H1 (cell line): ENCODE results near the gene AUH. TPM values are rescaled to one million over a fixed set of nuclear protein-coding genes. Genes with fewer than 3 reads are reported as not detected.

Source experiments
- CTCF ChIA-PET: fragments of 300-600 bp; sonication (Branson Sonifier 250); formaldehyde crosslinking; loops from one replicate; lab custom pipeline; 2021; ENCODE audit not compliant: partially characterized antibody; lab: Charles Lee
- POLR2A ChIA-PET: fragments of 300-600 bp; sonication (Branson Sonifier 250); formaldehyde crosslinking; loops from one replicate; lab custom pipeline; 2021; ENCODE audit warnings: inconsistent platforms; ENCODE audit not compliant: partially characterized antibody; lab: Charles Lee
- DNase-seq, 2 experiments: peaks; one replicate each; pipeline versions ENCODE4 v3.0.0 to v3.0.0-alpha.2; 2010 to 2022; ENCODE audit warnings: low spot score in 2 of 2, low read depth in 1 of 2, mixed read lengths in 1 of 2
- FAIRE-seq: peaks from 2 replicates; lab custom pipeline; 2011; peaks lifted over from hg19 to GRCh38; lab: Jason Lieb, UNC
- H2AFZ ChIP-seq: 2 replicates; pipeline ENCODE4 v1.8.1; 2012; ENCODE audit warnings: low read length, inconsistent platforms
- H2AK5ac ChIP-seq: 2 replicates; pipeline ENCODE4 v1.6.1; 2013; ENCODE audit warnings: low read depth, low read length
- H2BK120ac ChIP-seq: replicated peaks from 2 replicates; pipeline ENCODE3; 2013; ENCODE audit warnings: low read depth, low read length, inconsistent platforms
- H2BK12ac ChIP-seq: 2 replicates; pipeline ENCODE4 v1.6.1; 2013; ENCODE audit warnings: low read depth, low read length
- H2BK15ac ChIP-seq: 2 replicates; pipeline ENCODE4 v1.6.1; 2013; ENCODE audit warnings: low read length
- H2BK20ac ChIP-seq: 2 replicates; pipeline ENCODE4 v1.6.1; 2013; ENCODE audit warnings: low read length
- H2BK5ac ChIP-seq: 2 replicates; pipeline ENCODE4 v1.6.1; 2013; ENCODE audit warnings: low read depth, low read length
- H3K14ac ChIP-seq: 2 replicates; pipeline ENCODE4 v1.6.1; 2013; ENCODE audit warnings: inconsistent platforms; ENCODE audit not compliant: insufficient read length
- H3K18ac ChIP-seq: 2 replicates; pipeline ENCODE4 v1.6.1; 2013; ENCODE audit warnings: low read length; ENCODE audit errors: extremely low read depth
- H3K23ac ChIP-seq: 2 replicates; pipeline ENCODE4 v1.6.1; 2013; ENCODE audit warnings: inconsistent platforms; ENCODE audit not compliant: insufficient read length
- H3K23me2 ChIP-seq: 2 replicates; pipeline ENCODE4 v1.6.1; 2013; ENCODE audit warnings: low read depth, low read length
- H3K27ac ChIP-seq: 2 replicates; pipeline ENCODE4 v1.6.1; 2011; ENCODE audit warnings: low read depth, low read length, inconsistent platforms
- H3K27me3 ChIP-seq, 4 experiments: replicated peaks in 1 of 4; 1 replicate in 1 of 4; 2 replicates in 3 of 4; pipeline versions ENCODE4 v1.6.1 to v1.8.1; 2011 to 2013; ENCODE audit warnings: low read length in 3 of 4, mild to moderate bottlenecking in 3 of 4, inconsistent platforms in 2 of 4, mixed read lengths in 2 of 4, moderate library complexity in 1 of 4; ENCODE audit not compliant: control insufficient read depth in 3 of 4, insufficient read depth in 3 of 4; ENCODE audit errors: extremely low read depth in 1 of 4
- H3K36me3 ChIP-seq, 4 experiments: 2 replicates each; pipeline versions ENCODE4 v1.6.1 to v1.8.1; 2011 to 2013; ENCODE audit warnings: mild to moderate bottlenecking in 4 of 4, low read length in 3 of 4, moderate library complexity in 2 of 4, control low read depth in 1 of 4, inconsistent platforms in 1 of 4; ENCODE audit not compliant: insufficient read depth in 4 of 4, control insufficient read depth in 2 of 4
- H3K4ac ChIP-seq: replicated peaks from 2 replicates; pipeline ENCODE3; 2013; ENCODE audit warnings: low read length, low read depth, mixed read lengths, inconsistent platforms; ENCODE audit not compliant: insufficient read length
- H3K4me1 ChIP-seq, 4 experiments: replicated peaks in 1 of 4; 1 replicate in 1 of 4; 2 replicates in 3 of 4; pipeline versions ENCODE4 v1.6.1 to v1.8.1; 2011 to 2013; ENCODE audit warnings: low read length in 3 of 4, inconsistent platforms in 2 of 4, mixed read lengths in 1 of 4; ENCODE audit not compliant: insufficient read depth in 4 of 4, control insufficient read depth in 3 of 4
- H3K4me2 ChIP-seq, 2 experiments: 2 replicates each; pipeline versions ENCODE4 v1.6.1 to v1.8.1; 2011 to 2013; ENCODE audit warnings: low read depth in 2 of 2, low read length in 2 of 2, control low read depth in 1 of 2, inconsistent platforms in 1 of 2, mild to moderate bottlenecking in 1 of 2; ENCODE audit not compliant: insufficient read depth in 1 of 2
- H3K4me3 ChIP-seq, 4 experiments: fragments of 200-600, 300-600 bp in 1 of 4; sonication (generic), shearing (Covaris generic), sonication (Bioruptor Twin) in 1 of 4; 2 replicates each; pipeline versions ENCODE4 v1.5.1 to v1.8.1; 2011 to 2016; ENCODE audit warnings: low read length in 4 of 4, low read depth in 3 of 4, control low read depth in 2 of 4, inconsistent platforms in 2 of 4, mild to moderate bottlenecking in 2 of 4, mixed read lengths in 1 of 4, moderate library complexity in 1 of 4; ENCODE audit not compliant: insufficient read depth in 2 of 4; ENCODE audit errors: extremely low read depth in 1 of 4
- H3K56ac ChIP-seq: replicated peaks from 2 replicates; pipeline ENCODE3; 2013; ENCODE audit warnings: low read depth, mild to moderate bottlenecking, mixed read lengths, low read length, inconsistent platforms; ENCODE audit not compliant: insufficient read length
- H3K79me1 ChIP-seq: 2 replicates; pipeline ENCODE4 v1.6.1; 2013; ENCODE audit warnings: low read depth, low read length, control low read depth
- H3K79me2 ChIP-seq, 2 experiments: 2 replicates each; pipeline versions ENCODE4 v1.6.1 to v1.8.1; 2012 to 2013; ENCODE audit warnings: low read length in 2 of 2, mild to moderate bottlenecking in 2 of 2, inconsistent platforms in 1 of 2; ENCODE audit not compliant: insufficient read depth in 2 of 2, control insufficient read depth in 1 of 2
- H3K9ac ChIP-seq, 4 experiments: replicated peaks in 1 of 4; 1 replicate in 1 of 4; 2 replicates in 3 of 4; pipeline versions ENCODE4 v1.6.1 to v1.8.1; 2011 to 2013; ENCODE audit warnings: low read depth in 3 of 4, low read length in 3 of 4, control low read depth in 2 of 4, mild to moderate bottlenecking in 2 of 4, moderate library complexity in 2 of 4, inconsistent platforms in 1 of 4; ENCODE audit errors: extremely low read depth in 1 of 4
- H3K9me3 ChIP-seq, 2 experiments: 2 replicates each; pipeline versions ENCODE4 v1.6.1 to v1.8.1; 2012 to 2013; ENCODE audit warnings: mild to moderate bottlenecking in 2 of 2, moderate library complexity in 2 of 2, control low read depth in 1 of 2, inconsistent platforms in 1 of 2, low read depth in 1 of 2, low read length in 1 of 2, mixed read lengths in 1 of 2; ENCODE audit not compliant: insufficient read depth in 2 of 2
- H4K20me1 ChIP-seq, 2 experiments: replicated peaks in 1 of 2; 2 replicates each; pipeline versions ENCODE3 to v1.8.1; 2011 to 2013; ENCODE audit warnings: inconsistent platforms in 2 of 2, low read length in 2 of 2, mild to moderate bottlenecking in 1 of 2; ENCODE audit not compliant: insufficient read depth in 2 of 2, control insufficient read depth in 1 of 2
- H4K5ac ChIP-seq: 2 replicates; pipeline ENCODE4 v1.6.1; 2013; ENCODE audit warnings: low read length, low read depth, mixed read lengths, inconsistent platforms; ENCODE audit not compliant: insufficient read length
- H4K8ac ChIP-seq: 2 replicates; pipeline ENCODE4 v1.8.0; 2013; ENCODE audit warnings: mild to moderate bottlenecking, moderate library complexity, low read length, inconsistent platforms; ENCODE audit not compliant: insufficient read depth; ENCODE audit errors: extremely low read depth
- H4K91ac ChIP-seq: replicated peaks from 2 replicates; pipeline ENCODE3; 2013; ENCODE audit warnings: low read length, mixed read lengths, inconsistent platforms; ENCODE audit not compliant: insufficient read length
- ASH2L ChIP-seq: fragments of 200-600, 300-600 bp; sonication (generic); IDR thresholded peaks from one replicate; pipeline ENCODE4 v1.7.1; 2017; ENCODE audit warnings: low read length
- ATF3 ChIP-seq: IDR thresholded peaks from 2 replicates; pipeline ENCODE4 v1.6.1; 2011; ENCODE audit warnings: low read depth, mild to moderate bottlenecking, low read length; ENCODE audit not compliant: insufficient read depth
- BRCA1 ChIP-seq: IDR thresholded peaks from 2 replicates; pipeline ENCODE4 v1.6.1; 2012; ENCODE audit warnings: low read depth, low read length, improper control_type of control experiment
- CHD1 ChIP-seq: IDR thresholded peaks from 2 replicates; pipeline ENCODE4 v1.6.1; 2012; ENCODE audit warnings: low read depth, low read length, improper control_type of control experiment
- EZH2 ChIP-seq: fragments of 200-600 bp; sonication (generic); IDR thresholded peaks from 2 replicates; pipeline ENCODE4 v1.7.1; 2012; ENCODE audit warnings: low read depth, mild to moderate bottlenecking, moderate library complexity, low read length, inconsistent platforms; ENCODE audit not compliant: severe bottlenecking
- JUN ChIP-seq: IDR thresholded peaks from 2 replicates; pipeline ENCODE4 v1.6.1; 2011; ENCODE audit warnings: low read depth, mild to moderate bottlenecking, improper control_type of control experiment, low read length
- NANOG ChIP-seq: IDR thresholded peaks from 2 replicates; pipeline ENCODE4 v1.6.1; 2011; ENCODE audit warnings: low read length, low read depth, mild to moderate bottlenecking, inconsistent platforms; ENCODE audit not compliant: insufficient read depth, poor library complexity, severe bottlenecking
- POLR2AphosphoS5 ChIP-seq: IDR thresholded peaks from 2 replicates; pipeline ENCODE4 v1.6.1; 2011; ENCODE audit warnings: low read depth, low read length
- RFX5 ChIP-seq: IDR thresholded peaks from 2 replicates; pipeline ENCODE4 v1.6.1; 2011; ENCODE audit warnings: low read depth, low read length, improper control_type of control experiment, borderline replicate concordance
- SIN3A ChIP-seq, 2 experiments: IDR thresholded peaks in 1 of 2; conservative IDR thresholded peaks in 1 of 2; 2 replicates each; pipeline ENCODE4 v1.6.1; 2011 to 2012; ENCODE audit warnings: low read length in 2 of 2, improper control_type of control experiment in 1 of 2, low read depth in 1 of 2, mild to moderate bottlenecking in 1 of 2
- SUZ12 ChIP-seq: fragments of 200-600 bp; sonication (generic); IDR thresholded peaks from 2 replicates; pipeline ENCODE4 v1.6.1; 2012; ENCODE audit warnings: mild to moderate bottlenecking, inconsistent platforms, low read length, moderate library complexity, mixed read lengths
- TEAD4 ChIP-seq: IDR thresholded peaks from 2 replicates; pipeline ENCODE4 v1.6.1; 2012; ENCODE audit warnings: low read depth, low read length, inconsistent platforms, mixed read lengths
- YY1 ChIP-seq: IDR thresholded peaks from 2 replicates; pipeline ENCODE4 v1.6.1; 2011; ENCODE audit warnings: low read depth, mild to moderate bottlenecking, low read length
- WGBS, 2 experiments: shearing (Covaris generic) in 1 of 2; methylation state at CpG; one replicate each; pipeline versions ENCODE4 v1.1.6 to v1.1.7; 2013 to 2015; ENCODE audit warnings: low lambda C conversion rate in 2 of 2, mixed read lengths in 2 of 2, inconsistent platforms in 1 of 2, low coverage in 1 of 2, missing lambda C conversion rate in 1 of 2; ENCODE audit not compliant: insufficient replicate concordance in 2 of 2, insufficient coverage in 1 of 2, insufficient read length in 1 of 2; ENCODE audit errors: extremely low coverage in 1 of 2, missing lambda C conversion rate in 1 of 2; 5-methylcytosine and 5-hydroxymethylcytosine counted together
- polyA plus RNA-seq, 7 experiments: library from polyadenylated mRNA; depleted of rRNA in 3 of 7; stranded (reverse) in 5 of 7; unstranded in 2 of 7; fragments of >200 nt in 5 of 7; fragments of 200-250 nt in 2 of 7; gene quantifications; 1 replicate in 5 of 7; 2 replicates in 1 of 7; 4 replicates in 1 of 7; pipeline versions ENCODE4 v1.2.1 to v1.2.3, GENCODE V29; 2011 to 2013; ENCODE audit warnings: missing spikeins in 2 of 7, mixed read lengths in 2 of 7
- total RNA-seq: library from RNA; stranded (reverse); fragmentation: NEBNext Ultra II Directional; extraction: Animal tissue kit (Norgen Biotek cat#: 25700); gene quantifications from 2 replicates; pipeline ENCODE4 v1.2.1, GENCODE V29; 2021

Gene AUH
- total and polyA plus RNA-seq, 2 of the 8 experiments (the other 6 are each of a cell fraction or from before 2014, with no cell fraction given): 5.8 to 21.9 TPM

DNA sequence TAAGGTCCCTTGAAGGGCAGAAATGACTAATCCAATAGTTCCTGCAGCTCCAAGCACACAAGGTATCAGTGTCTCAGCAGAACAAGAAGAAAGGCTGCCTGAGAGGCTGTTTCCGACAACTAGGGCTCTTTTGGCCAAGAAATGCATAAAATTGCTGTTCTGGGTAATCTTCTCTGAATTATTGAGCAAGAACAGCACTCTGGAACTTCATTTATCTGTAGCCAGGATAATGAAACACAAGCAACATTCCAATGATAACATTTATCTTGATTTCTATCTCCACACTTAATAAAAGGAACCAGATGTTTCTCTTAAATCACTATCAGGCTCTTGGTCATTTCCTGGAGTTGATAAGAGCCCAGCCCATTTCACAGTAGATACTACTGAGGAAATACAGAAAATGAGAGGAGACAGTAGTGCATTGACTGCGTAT is 17.0 kb upstream of the AUH start:
- no peaks in the 10 kb centered on the region for H3K36me3 ChIP-seq
- H3K18ac ChIP-seq: no peak overlapping the region
- ChIA-PET CTCF (interaction anchor here (0.6 to 1.7 kb wide), 2 partner anchors 14 to 279 kb away, joined by 3 read pairs; no protein-coding TSS in a partner anchor), POLR2A (no interaction called here)
- no peak for FAIRE-seq
- no peaks in the 10 kb centered on the region for H4K20me1 ChIP-seq
- H2AFZ ChIP-seq: no peak overlapping the region
- no peaks in the 10 kb centered on the region for H3K23me2 ChIP-seq
- H3K9ac ChIP-seq: no peak overlapping the region
- H3K79me2 ChIP-seq: no peaks in the 10 kb centered on the region
- no peak overlapping the region for H4K5ac ChIP-seq
- no peak overlapping the region for H2BK5ac ChIP-seq
- H2BK15ac ChIP-seq: no peak overlapping the region
- H3K9me3 ChIP-seq: no peaks in the 10 kb centered on the region; a peak in 1 of 4 replicates
- H3K79me1 ChIP-seq: no peaks in the 10 kb centered on the region
- H3K4me3 ChIP-seq: no peak overlapping the region
- no peak overlapping the region for H3K14ac ChIP-seq
- no peak overlapping the region for H2BK20ac ChIP-seq
- no peak overlapping the region for H3K4me2 ChIP-seq
- no peak overlapping the region for H2BK12ac ChIP-seq
- H3K23ac ChIP-seq: no peak overlapping the region
- no peak overlapping the region for H2BK120ac ChIP-seq
- no peaks in the 10 kb centered on the region for H3K4me1 ChIP-seq
- H3K56ac ChIP-seq: no peak overlapping the region
- no peak overlapping the region for H2AK5ac ChIP-seq
- H3K27me3 ChIP-seq: no peaks in the 10 kb centered on the region
- H4K91ac ChIP-seq: no peak overlapping the region
- H3K27ac ChIP-seq: no peak overlapping the region
- H4K8ac ChIP-seq: no peak overlapping the region
- WGBS, 2 experiments: 83% methylated on average over 2 of the region's 2 CpGs; no CpG with 5 or more reads in 1 of the 2 experiments
- no peak overlapping the region for H3K4ac ChIP-seq
- DNase-seq: no peak
- no peak for TF ChIP-seq RFX5
- TF ChIP-seq NANOG: no peak
- no peak for TF ChIP-seq TEAD4
- no peak for TF ChIP-seq YY1
- TF ChIP-seq POLR2AphosphoS5: no peak
- no peak for TF ChIP-seq EZH2
- TF ChIP-seq CHD1: no peak
- no peak for TF ChIP-seq ATF3
- TF ChIP-seq ASH2L: no peak
- TF ChIP-seq SUZ12: no peak
- no peak for TF ChIP-seq JUN
- no peak for TF ChIP-seq BRCA1
- TF ChIP-seq SIN3A (conservative IDR thresholded peaks at IDR 0.05 in 1 of 2, IDR thresholded peaks at IDR 0.05 in 1 of 2; ENCODE audit: low read depth in 1 of 2, low read length in 2 of 2): no peak
